Endothelial cell of umbilical vein (primary cell): ENCODE results near the gene HDHD5. TPM values are rescaled to one million over a fixed set of nuclear protein-coding genes. Genes with fewer than 3 reads are reported as not detected.

Source experiments
- BruUV-seq: library from RNA; stranded (reverse); fragments of 400-500 nt; replicated peaks from 2 replicates; lab custom pipeline; 2021; lab: Mats Ljungman, UMichigan
- CTCF ChIA-PET: fragments of 300-600, 350-600 bp; sonication (Branson Sonifier 250); formaldehyde crosslinking; loops from one replicate; lab custom pipeline; 2021; ENCODE audit warnings: antibody characterized with exemption, inconsistent platforms; lab: Charles Lee
- POLR2A ChIA-PET: fragments of 300-600, 350-600 bp; sonication (Branson Sonifier 250); formaldehyde crosslinking; loops from one replicate; lab custom pipeline; 2021; ENCODE audit warnings: antibody characterized with exemption, inconsistent platforms; lab: Charles Lee
- DNase-seq: peaks from one replicate; pipeline ENCODE4 v3.0.0-alpha.2; 2011; ENCODE audit warnings: low read depth, low spot score
- FAIRE-seq: peaks from 2 replicates; lab custom pipeline; 2011; peaks lifted over from hg19 to GRCh38; lab: Jason Lieb, UNC
- H2AFZ ChIP-seq: 2 replicates; pipeline ENCODE4 v1.6.0; 2012; ENCODE audit warnings: low read depth, low read length, control low read depth, inconsistent platforms
- H3K27ac ChIP-seq: 2 replicates; pipeline ENCODE4 v1.5.1; 2011; ENCODE audit warnings: low read depth, mild to moderate bottlenecking, control low read depth, low read length, moderate library complexity; ENCODE audit not compliant: insufficient read depth
- H3K27me3 ChIP-seq, 2 experiments: 2 replicates each; pipeline versions ENCODE4 v1.6.0 to v1.6.1; 2011; ENCODE audit warnings: low read length in 2 of 2, mixed read lengths in 1 of 2; ENCODE audit not compliant: control insufficient read depth in 2 of 2, insufficient read depth in 2 of 2
- H3K36me3 ChIP-seq, 2 experiments: 2 replicates in 1 of 2; 3 replicates in 1 of 2; pipeline ENCODE4 v1.5.1; 2011; ENCODE audit warnings: low read length in 2 of 2, mild to moderate bottlenecking in 1 of 2, moderate library complexity in 1 of 2; ENCODE audit not compliant: control insufficient read depth in 2 of 2, insufficient read depth in 2 of 2; ENCODE audit errors: extremely low read depth in 1 of 2
- H3K4me1 ChIP-seq: 3 replicates; pipeline ENCODE4 v1.5.1; 2011; ENCODE audit warnings: mild to moderate bottlenecking, low read length; ENCODE audit not compliant: control insufficient read depth, insufficient read depth; ENCODE audit errors: extremely low read depth
- H3K4me2 ChIP-seq: 2 replicates; pipeline ENCODE4 v1.6.1; 2011; ENCODE audit warnings: low read length, control low read depth, mixed read lengths; ENCODE audit not compliant: insufficient read depth
- H3K4me3 ChIP-seq, 3 experiments: fragments of 200-600 bp in 1 of 3; sonication (generic), shearing (Covaris generic) in 1 of 3; replicated peaks in 1 of 3; 2 replicates each; pipeline ENCODE4 v1.5.1; 2011 to 2016; ENCODE audit warnings: control low read depth in 3 of 3, low read length in 3 of 3, mild to moderate bottlenecking in 2 of 3, inconsistent platforms in 1 of 3, low read depth in 1 of 3, moderate library complexity in 1 of 3; ENCODE audit not compliant: insufficient read depth in 1 of 3
- H3K79me2 ChIP-seq: 2 replicates; pipeline ENCODE4 v1.6.0; 2012; ENCODE audit warnings: low read length, inconsistent platforms; ENCODE audit not compliant: control insufficient read depth, insufficient read depth
- H3K9ac ChIP-seq: replicated peaks from 2 replicates; pipeline ENCODE3; 2011; ENCODE audit warnings: low read length, control low read depth; ENCODE audit not compliant: insufficient read depth; ENCODE audit errors: extremely low read depth
- H3K9me1 ChIP-seq: replicated peaks from 3 replicates; pipeline ENCODE4 v1.6.0; 2011; ENCODE audit warnings: mild to moderate bottlenecking, low read length; ENCODE audit not compliant: control insufficient read depth, insufficient read depth; ENCODE audit errors: extremely low read depth
- H3K9me3 ChIP-seq: replicated peaks from 2 replicates; pipeline ENCODE4 v1.5.1; 2012; ENCODE audit warnings: low read length, inconsistent platforms; ENCODE audit not compliant: control insufficient read depth, insufficient read depth
- H4K20me1 ChIP-seq: replicated peaks from 2 replicates; pipeline ENCODE3; 2011; ENCODE audit warnings: mild to moderate bottlenecking, low read length; ENCODE audit not compliant: control insufficient read depth, insufficient read depth; ENCODE audit errors: extremely low read depth
- EZH2 ChIP-seq: IDR thresholded peaks from 2 replicates; pipeline ENCODE4 v1.6.1; 2012; ENCODE audit warnings: borderline replicate concordance, low read depth, mild to moderate bottlenecking, moderate library complexity, low read length, inconsistent platforms; ENCODE audit not compliant: severe bottlenecking
- FOS ChIP-seq: IDR thresholded peaks from 2 replicates; pipeline ENCODE4 v1.6.1; 2011; ENCODE audit warnings: mild to moderate bottlenecking, low read length, moderate library complexity, borderline replicate concordance; ENCODE audit not compliant: insufficient read depth
- GATA2 ChIP-seq: IDR thresholded peaks from 2 replicates; pipeline ENCODE4 v1.7.0; 2011; ENCODE audit warnings: low read depth, mild to moderate bottlenecking, moderate library complexity, mixed read lengths, low read length; ENCODE audit not compliant: insufficient read length, insufficient read depth
- JUN ChIP-seq: IDR thresholded peaks from 2 replicates; pipeline ENCODE4 v1.6.1; 2011; ENCODE audit warnings: borderline replicate concordance, low read depth; ENCODE audit not compliant: insufficient read length, insufficient read depth
- MYC ChIP-seq: IDR thresholded peaks from one replicate; pipeline ENCODE4 v1.6.1; 2011; ENCODE audit warnings: mild to moderate bottlenecking, low read depth, low read length
- POLR2A ChIP-seq: IDR thresholded peaks from 2 replicates; pipeline ENCODE4 v1.6.1; 2012; ENCODE audit warnings: low read depth, mild to moderate bottlenecking, control low read depth, low read length
- POLR2AphosphoS5 ChIP-seq: IDR thresholded peaks from 2 replicates; pipeline ENCODE4 v1.6.1; 2012; ENCODE audit warnings: low read depth, mild to moderate bottlenecking, control low read depth, low read length, moderate library complexity; ENCODE audit not compliant: insufficient read depth
- dilution Hi-C: fragments of 300-500 bp; cut with MboI; formaldehyde crosslinking; loops from one replicate; pipeline ENCODE4 v1.15.0; 2019; ENCODE audit warnings: low sequenced_read_pairs; ENCODE audit not compliant: extremely low pct_ligation_motif_present
- intact Hi-C: fragments of 100-400 bp; cut with micrococcal nuclease; formaldehyde crosslinking; loops from one replicate; pipeline ENCODE4 v1.10.0; 2022
- polyA plus RNA-seq, 4 experiments: library from polyadenylated mRNA; depleted of rRNA in 3 of 4; stranded (reverse) in 3 of 4; unstranded in 1 of 4; fragments of >200 nt; gene quantifications; 2 replicates each; pipeline versions ENCODE4 v1.2.1 to v1.2.3, GENCODE V29; 2011 to 2012; ENCODE audit warnings: missing spikeins in 1 of 4
- total RNA-seq: library from RNA; stranded (reverse); gene quantifications from 2 replicates; pipeline ENCODE4 v1.2.3, GENCODE V29; 2021
- TF ChIP-seq, protein P1 (sequence below), 2 donors: IDR thresholded peaks; 1 replicate in 1 of 2; 2 replicates in 1 of 2; pipeline ENCODE4 v1.5.1; 2011; ENCODE audit warnings: low read length in 2 of 2, mild to moderate bottlenecking in 2 of 2, moderate library complexity in 2 of 2, control low read depth in 1 of 2, inconsistent platforms in 1 of 2, low read depth in 1 of 2; ENCODE audit not compliant: insufficient read depth in 1 of 2; ENCODE audit errors: extremely low read depth in 1 of 2
- TF ChIP-seq, protein P2 (sequence below): IDR thresholded peaks from 2 replicates; pipeline ENCODE4 v1.6.1; 2011; ENCODE audit not compliant: insufficient read depth, insufficient read length

Gene HDHD5
- total and polyA plus RNA-seq, 2 donors (not counting 3 experiments of a cell fraction or from before 2014, with no cell fraction given) = 28.1 to 54.1 TPM

DNA sequence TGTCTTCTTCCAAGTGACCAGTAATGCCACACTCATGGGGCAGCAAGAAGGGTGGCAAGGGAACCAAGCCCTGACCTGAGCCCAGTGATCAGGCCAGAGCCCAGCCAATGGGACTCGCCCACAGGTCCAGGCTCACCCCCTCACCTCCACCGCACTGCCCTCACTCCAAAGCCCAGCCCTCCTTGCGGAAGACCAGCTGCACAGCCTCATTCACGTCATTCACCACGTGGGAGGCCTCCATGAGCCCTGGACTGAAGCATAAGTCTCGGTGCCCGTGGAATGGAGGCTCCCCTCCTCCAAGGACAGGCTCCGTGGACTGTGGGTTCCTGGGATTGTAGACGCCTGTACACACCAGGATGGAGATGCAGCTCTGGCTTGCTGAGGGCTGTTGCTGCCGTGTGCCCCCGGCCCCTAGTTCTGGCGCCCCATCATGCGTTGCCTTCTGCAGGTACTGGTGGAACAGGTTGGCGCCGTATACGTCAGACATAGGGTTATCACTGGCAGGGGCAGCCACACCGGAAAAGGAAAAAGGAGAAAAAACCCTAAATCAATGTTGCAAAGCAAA lies 21.1 kb downstream of the HDHD5 start:
- FAIRE-seq (no peak), DNase-seq (no peak)
- POLR2A ChIA-PET = no interaction called here
- Histone ChIP-seq H3K4me3 (no peak overlapping the region), H3K9me1 (no peaks in the 10 kb centered on the region), H2AFZ (no peak overlapping the region), H3K27ac (no peak overlapping the region), H3K27me3 (no peaks in the 10 kb centered on the region), H3K9me3 (no peaks in the 10 kb centered on the region), H3K9ac (no peak overlapping the region), H3K36me3 (peaks cover 0 to 15% of the 10 kb centered on the region in 2 experiments), H3K4me1 (no peaks in the 10 kb centered on the region), H4K20me1 (no peaks in the 10 kb centered on the region), H3K79me2 (no peaks in the 10 kb centered on the region), H3K4me2 (no peak overlapping the region)
- dilution Hi-C loops (no loop called here), intact Hi-C loops (no loop called here)
- no TSS peak for BruUV-seq
- TF ChIP-seq, protein P1, sequence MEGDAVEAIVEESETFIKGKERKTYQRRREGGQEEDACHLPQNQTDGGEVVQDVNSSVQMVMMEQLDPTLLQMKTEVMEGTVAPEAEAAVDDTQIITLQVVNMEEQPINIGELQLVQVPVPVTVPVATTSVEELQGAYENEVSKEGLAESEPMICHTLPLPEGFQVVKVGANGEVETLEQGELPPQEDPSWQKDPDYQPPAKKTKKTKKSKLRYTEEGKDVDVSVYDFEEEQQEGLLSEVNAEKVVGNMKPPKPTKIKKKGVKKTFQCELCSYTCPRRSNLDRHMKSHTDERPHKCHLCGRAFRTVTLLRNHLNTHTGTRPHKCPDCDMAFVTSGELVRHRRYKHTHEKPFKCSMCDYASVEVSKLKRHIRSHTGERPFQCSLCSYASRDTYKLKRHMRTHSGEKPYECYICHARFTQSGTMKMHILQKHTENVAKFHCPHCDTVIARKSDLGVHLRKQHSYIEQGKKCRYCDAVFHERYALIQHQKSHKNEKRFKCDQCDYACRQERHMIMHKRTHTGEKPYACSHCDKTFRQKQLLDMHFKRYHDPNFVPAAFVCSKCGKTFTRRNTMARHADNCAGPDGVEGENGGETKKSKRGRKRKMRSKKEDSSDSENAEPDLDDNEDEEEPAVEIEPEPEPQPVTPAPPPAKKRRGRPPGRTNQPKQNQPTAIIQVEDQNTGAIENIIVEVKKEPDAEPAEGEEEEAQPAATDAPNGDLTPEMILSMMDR (IDR thresholded peaks at IDR 0.05; ENCODE audit: extremely low read depth in 1 of 2, insufficient read depth in 1 of 2, low read depth in 1 of 2, low read length in 2 of 2) = no peak
- TF ChIP-seq GATA2 (no peak), POLR2AphosphoS5 (no peak), POLR2A (no peak), EZH2 (no peak), JUN (no peak), MYC (no peak), FOS (no peak)
- TF ChIP-seq, protein P2, sequence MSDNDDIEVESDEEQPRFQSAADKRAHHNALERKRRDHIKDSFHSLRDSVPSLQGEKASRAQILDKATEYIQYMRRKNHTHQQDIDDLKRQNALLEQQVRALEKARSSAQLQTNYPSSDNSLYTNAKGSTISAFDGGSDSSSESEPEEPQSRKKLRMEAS = no peak
- CTCF ChIA-PET = interaction anchor here (0.6 to 1.7 kb wide), 3 partner anchors 9 to 364 kb away, joined by 3 to 7 read pairs (median 3); no protein-coding TSS in a partner anchor
